Neural crest cell (in vitro differentiated cells): ENCODE data around the gene GTPBP6. TPM values are rescaled to one million over a fixed set of nuclear protein-coding genes. Genes with fewer than 3 reads are reported as not detected.
A peak's percentile ranks its signal among the peaks of the same experiment; 100 is the strongest.

Experiments
- DNase-seq: peaks from one replicate; pipeline ENCODE4 v3.0.0; 2021; ENCODE audit warnings: low read depth, mixed read lengths, low spot score
- H3K27ac Mint-ChIP-seq: one replicate; pipeline ENCODE4 v1.8.0; 2021; ENCODE audit warnings: mild to moderate bottlenecking, mixed read lengths; ENCODE audit not compliant: unreplicated experiment
- H3K27me3 Mint-ChIP-seq: 2 replicates; pipeline ENCODE4 v1.8.0; 2021; ENCODE audit warnings: low read depth, mild to moderate bottlenecking, mixed read lengths
- H3K36me3 Mint-ChIP-seq: 2 replicates; pipeline ENCODE4 v1.8.0; 2021; ENCODE audit warnings: low read depth, mild to moderate bottlenecking, mixed read lengths
- H3K4me1 Mint-ChIP-seq: 2 replicates; pipeline ENCODE4 v1.8.0; 2021; ENCODE audit warnings: mixed read lengths
- H3K4me3 Mint-ChIP-seq: one replicate; pipeline ENCODE4 v1.8.0; 2021; ENCODE audit warnings: mild to moderate bottlenecking, mixed read lengths
- H3K9me3 Mint-ChIP-seq: 2 replicates; pipeline ENCODE4 v1.8.0; 2021; ENCODE audit warnings: mixed read lengths
- CTCF ChIP-seq: fragments of 200-600 bp; sonication (generic); conservative IDR thresholded peaks from 2 replicates; pipeline ENCODE4 v1.5.0; 2021; ENCODE audit warnings: antibody characterized with exemption, mild to moderate bottlenecking
- long read RNA-seq: library from polyadenylated mRNA; unstranded; transcript quantifications from one replicate; pipeline ENCODE4 v2.0.0, GENCODE V29; 2020
- total RNA-seq: library from RNA; stranded (reverse); gene quantifications from 2 replicates; pipeline ENCODE4 v1.2.1, GENCODE V29; 2021

Gene GTPBP6, protein sequence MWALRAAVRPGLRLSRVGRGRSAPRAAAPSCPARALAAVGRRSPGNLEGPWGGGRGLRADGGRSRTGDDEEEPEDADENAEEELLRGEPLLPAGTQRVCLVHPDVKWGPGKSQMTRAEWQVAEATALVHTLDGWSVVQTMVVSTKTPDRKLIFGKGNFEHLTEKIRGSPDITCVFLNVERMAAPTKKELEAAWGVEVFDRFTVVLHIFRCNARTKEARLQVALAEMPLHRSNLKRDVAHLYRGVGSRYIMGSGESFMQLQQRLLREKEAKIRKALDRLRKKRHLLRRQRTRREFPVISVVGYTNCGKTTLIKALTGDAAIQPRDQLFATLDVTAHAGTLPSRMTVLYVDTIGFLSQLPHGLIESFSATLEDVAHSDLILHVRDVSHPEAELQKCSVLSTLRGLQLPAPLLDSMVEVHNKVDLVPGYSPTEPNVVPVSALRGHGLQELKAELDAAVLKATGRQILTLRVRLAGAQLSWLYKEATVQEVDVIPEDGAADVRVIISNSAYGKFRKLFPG
- total RNA-seq: 81.3 and 81.9 TPM in 2 replicates
- long read RNA-seq, partial matches to known transcripts: 1 of 3 reads
- long read RNA-seq, other reads (novel, unspliced or antisense): 1 of 3 reads

- H3K36me3 Mint-ChIP-seq: peaks cover 7% of the 10 kb centered on the region
- DNase-seq: peak; percentile 93
- H3K4me3 Mint-ChIP-seq: peak within 1 kb of the TSS; percentile 100
- no peak for TF ChIP-seq CTCF
- peaks cover 17% of the 10 kb centered on the region for H3K27me3 Mint-ChIP-seq
- peaks cover 20% of the 10 kb centered on the region for H3K4me1 Mint-ChIP-seq
- peak within 1 kb of the TSS; percentile 99 for H3K27ac Mint-ChIP-seq
- H3K9me3 Mint-ChIP-seq: peaks cover 4% of the 10 kb centered on the region
Observed at GRCh38 chrX:318739-319578, at the start of gene GTPBP6. TSS of gene GTPBP6 (minus strand) at chrX:318796. CDS start at chrX:318787, 9 bp downstream.

DNA sequence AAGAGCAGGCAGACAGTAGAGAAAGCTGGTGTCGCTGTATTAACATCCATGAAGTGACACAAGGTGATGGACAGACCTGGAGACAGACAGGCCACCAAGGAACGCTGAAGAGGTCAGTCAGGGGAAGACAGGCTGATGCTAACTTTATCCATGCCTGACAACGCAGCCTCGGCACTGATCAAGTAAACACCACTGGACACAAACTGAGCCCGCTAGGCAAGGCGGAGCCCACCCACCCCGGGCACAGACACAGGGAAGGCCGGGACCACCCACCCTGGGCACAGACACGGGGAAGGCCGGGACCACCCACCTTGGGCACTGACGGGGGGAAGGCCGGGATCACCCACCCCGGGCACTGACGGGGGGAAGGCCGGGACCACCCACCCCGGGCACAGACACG, 49.3 kb upstream of the GTPBP6 start:
- H3K36me3 Mint-ChIP-seq: peaks cover 11% of the 10 kb centered on the region
- H3K4me3 Mint-ChIP-seq: peak overlapping the region; percentile 7
- H3K27ac Mint-ChIP-seq: peak overlapping the region; percentile 70
- no peak for DNase-seq
- H3K4me1 Mint-ChIP-seq: peaks cover 24% of the 10 kb centered on the region
- no peaks in the 10 kb centered on the region for H3K9me3 Mint-ChIP-seq
- TF ChIP-seq CTCF: no peak
- peaks cover 16% of the 10 kb centered on the region for H3K27me3 Mint-ChIP-seq

DNA sequence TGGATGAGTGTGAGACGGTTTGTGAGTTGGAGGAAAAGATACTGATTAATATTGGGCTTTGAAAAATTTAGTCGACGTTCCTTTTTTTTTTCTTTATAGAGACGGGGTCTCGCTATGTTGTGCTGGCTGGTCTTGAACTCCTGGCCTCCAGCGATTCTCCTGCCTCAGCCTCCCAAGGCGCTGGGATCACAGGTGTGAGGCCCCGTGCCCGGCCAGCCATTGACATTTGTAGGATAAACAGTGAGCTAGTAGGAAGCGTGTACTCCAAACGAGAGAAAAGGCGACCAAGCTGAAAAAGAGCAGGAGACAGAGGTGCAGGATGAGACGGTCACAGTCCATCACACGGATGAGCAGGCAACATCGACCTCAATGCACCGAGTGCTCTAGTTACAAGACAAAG, 48.8 kb upstream of the GTPBP6 start:
- H3K4me1 Mint-ChIP-seq: peaks cover 21% of the 10 kb centered on the region
- peak overlapping the region; percentile 7 for H3K4me3 Mint-ChIP-seq
- H3K27ac Mint-ChIP-seq: no peak overlapping the region
- peaks cover under 1% of the 10 kb centered on the region for H3K9me3 Mint-ChIP-seq
- H3K36me3 Mint-ChIP-seq: peaks cover 12% of the 10 kb centered on the region
- H3K27me3 Mint-ChIP-seq: peaks cover 12% of the 10 kb centered on the region
- no peak for TF ChIP-seq CTCF
- DNase-seq: no peak

- peaks cover 6% of the 10 kb centered on the region for H3K4me1 Mint-ChIP-seq
- peaks cover 6% of the 10 kb centered on the region for H3K9me3 Mint-ChIP-seq
- H3K4me3 Mint-ChIP-seq: no peak overlapping the region
- H3K36me3 Mint-ChIP-seq: peaks cover 39% of the 10 kb centered on the region
- H3K27ac Mint-ChIP-seq: peak overlapping the region; percentile 35
- H3K27me3 Mint-ChIP-seq: no peaks in the 10 kb centered on the region
- DNase-seq: no peak
- TF ChIP-seq CTCF: no peak
Observed at GRCh38 chrX:363621-364375, 45.2 kb upstream of the GTPBP6 start.
